SK-N-SH (cell line): ENCODE results near the gene FYB2.

Experiments
- CTCF ChIP-seq: fragments of 200-600 bp; sonication (generic); IDR thresholded peaks from 2 replicates; pipeline ENCODE4 v1.6.1; 2017; ENCODE audit warnings: antibody characterized with exemption, mild to moderate bottlenecking, moderate library complexity
- TF ChIP-seq, protein P1 (sequence below): IDR thresholded peaks from 2 replicates; pipeline ENCODE4 v1.6.1; 2012; ENCODE audit warnings: mild to moderate bottlenecking, low read depth, low read length, moderate library complexity

- no peak for TF ChIP-seq CTCF
- TF ChIP-seq, protein P1, sequence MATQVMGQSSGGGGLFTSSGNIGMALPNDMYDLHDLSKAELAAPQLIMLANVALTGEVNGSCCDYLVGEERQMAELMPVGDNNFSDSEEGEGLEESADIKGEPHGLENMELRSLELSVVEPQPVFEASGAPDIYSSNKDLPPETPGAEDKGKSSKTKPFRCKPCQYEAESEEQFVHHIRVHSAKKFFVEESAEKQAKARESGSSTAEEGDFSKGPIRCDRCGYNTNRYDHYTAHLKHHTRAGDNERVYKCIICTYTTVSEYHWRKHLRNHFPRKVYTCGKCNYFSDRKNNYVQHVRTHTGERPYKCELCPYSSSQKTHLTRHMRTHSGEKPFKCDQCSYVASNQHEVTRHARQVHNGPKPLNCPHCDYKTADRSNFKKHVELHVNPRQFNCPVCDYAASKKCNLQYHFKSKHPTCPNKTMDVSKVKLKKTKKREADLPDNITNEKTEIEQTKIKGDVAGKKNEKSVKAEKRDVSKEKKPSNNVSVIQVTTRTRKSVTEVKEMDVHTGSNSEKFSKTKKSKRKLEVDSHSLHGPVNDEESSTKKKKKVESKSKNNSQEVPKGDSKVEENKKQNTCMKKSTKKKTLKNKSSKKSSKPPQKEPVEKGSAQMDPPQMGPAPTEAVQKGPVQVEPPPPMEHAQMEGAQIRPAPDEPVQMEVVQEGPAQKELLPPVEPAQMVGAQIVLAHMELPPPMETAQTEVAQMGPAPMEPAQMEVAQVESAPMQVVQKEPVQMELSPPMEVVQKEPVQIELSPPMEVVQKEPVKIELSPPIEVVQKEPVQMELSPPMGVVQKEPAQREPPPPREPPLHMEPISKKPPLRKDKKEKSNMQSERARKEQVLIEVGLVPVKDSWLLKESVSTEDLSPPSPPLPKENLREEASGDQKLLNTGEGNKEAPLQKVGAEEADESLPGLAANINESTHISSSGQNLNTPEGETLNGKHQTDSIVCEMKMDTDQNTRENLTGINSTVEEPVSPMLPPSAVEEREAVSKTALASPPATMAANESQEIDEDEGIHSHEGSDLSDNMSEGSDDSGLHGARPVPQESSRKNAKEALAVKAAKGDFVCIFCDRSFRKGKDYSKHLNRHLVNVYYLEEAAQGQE, result no peak
Measured at GRCh38 chr1:56773341-56774066, 45.7 kb downstream of the FYB2 start.
